HL-60/S4 treated with phorbol 12-myristate 13-acetate at 8.2 ng/mL for 4 days and 3 days (cell line): ENCODE data around the gene PDE11A.
"Not testable (repeated sequence)": the region's sequence is repeated elsewhere in the genome, so short reads cannot be mapped to it uniquely, and the experiment has no call there.

ENCODE experiments used
- in situ Hi-C: fragments of 300-500 bp; cut with MboI; formaldehyde crosslinking; loops from 2 replicates; pipeline ENCODE4 v1.15.0; 2022; ENCODE audit warnings: low sequenced_read_pairs

The PDE11A gene

DNA sequence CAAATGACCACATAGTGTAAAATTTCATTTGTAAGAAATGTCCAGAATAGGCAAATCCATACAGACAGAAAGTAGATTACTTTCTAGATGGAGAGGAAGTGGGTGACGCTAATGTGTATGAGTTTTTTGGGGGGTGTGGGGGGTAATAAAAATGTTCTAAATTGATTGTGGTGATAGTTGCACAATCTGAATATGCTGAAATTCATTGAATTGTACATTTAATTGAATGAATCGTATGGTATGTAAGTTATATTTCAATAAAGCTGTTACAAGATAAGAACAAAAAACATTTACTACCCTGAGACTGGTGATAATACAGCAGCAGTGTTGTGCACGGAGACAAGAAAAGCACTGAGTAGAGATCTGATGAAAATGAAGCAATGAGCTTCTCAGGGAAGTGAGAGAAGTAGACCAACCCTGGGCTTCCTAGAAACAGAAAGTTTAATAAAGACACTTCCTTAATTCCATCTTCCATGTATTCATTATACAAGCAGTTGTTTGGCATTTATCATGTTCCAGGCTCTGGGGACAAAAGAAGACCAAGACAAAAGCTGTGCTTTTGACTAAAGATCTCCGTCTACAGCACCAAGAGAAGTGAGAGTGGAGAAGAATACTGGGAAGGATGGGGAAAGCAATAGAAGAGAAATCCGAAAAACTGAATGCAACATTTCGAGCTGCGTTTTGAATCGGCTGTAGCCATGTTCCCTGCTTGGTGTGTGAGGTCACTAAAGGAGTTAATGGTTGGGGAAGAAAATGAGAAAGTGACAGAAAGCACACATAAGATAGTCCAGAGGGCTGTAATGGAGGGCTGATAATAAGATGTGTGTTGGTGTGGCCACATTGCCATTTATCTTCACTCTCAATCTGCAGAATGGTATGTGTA, 1.8 kb upstream of the PDE11A start:
- in situ Hi-C loops, result no loop called here

DNA sequence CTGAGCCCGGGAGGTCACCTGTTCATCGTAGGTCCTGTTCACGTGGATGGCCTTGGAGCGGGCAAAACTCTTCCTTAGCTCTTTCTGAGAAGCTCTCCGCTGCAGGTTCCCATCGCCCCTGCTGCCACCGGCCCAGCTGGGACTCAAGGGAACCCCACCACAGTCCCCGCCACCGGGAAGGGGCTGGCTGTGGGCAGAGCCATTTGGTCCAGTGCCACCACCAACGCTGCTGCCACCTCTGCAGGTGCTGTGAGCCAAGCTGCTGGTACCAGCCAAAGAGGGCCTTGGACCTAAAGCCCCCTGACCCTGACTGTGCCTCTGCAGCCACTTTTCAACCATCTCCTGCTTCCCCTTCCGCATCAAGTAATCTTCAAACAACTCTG, 586 bp downstream of the PDE11A start:
- in situ Hi-C loops, result no loop called here

DNA sequence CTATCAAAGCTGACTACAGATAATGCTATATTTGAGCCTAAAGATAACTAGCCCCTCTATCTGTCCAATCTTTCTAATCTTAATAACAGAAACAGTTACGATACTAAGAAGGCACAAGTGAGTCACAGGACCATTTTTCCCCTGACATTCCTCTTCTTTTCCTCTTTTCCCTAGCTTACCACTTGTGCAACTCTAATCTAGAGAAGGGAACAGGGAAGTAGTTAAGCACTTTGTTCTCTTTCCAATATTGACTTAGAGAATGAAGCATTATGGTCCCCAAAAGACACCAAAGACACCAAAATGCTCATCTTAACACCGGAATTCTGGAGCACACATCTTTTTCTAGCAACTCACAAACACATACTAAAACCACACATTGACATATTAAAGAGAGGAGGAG, 1.8 kb downstream of the PDE11A start:
- in situ Hi-C loops, result no loop called here

DNA sequence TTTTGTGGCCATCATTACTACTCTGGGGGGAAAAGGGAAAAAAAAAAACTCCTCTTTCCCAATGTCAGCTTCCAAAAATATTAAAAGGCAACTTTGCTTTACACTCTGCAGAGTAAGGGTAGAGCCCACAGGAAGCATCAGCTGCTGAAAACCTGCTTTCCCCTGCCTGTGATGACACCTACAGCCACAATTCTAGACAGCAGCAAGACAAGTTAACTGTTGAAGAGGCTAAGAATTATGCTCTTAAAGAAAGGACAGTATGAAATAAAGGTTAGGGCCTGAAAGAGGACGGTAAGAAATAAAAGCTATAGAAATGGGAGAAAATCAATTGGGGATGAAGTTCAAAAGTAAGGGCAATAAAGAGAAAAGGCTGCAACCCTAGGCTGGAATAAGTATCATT, 3.0 kb downstream of the PDE11A start:
- in situ Hi-C loops, result no loop called here

DNA sequence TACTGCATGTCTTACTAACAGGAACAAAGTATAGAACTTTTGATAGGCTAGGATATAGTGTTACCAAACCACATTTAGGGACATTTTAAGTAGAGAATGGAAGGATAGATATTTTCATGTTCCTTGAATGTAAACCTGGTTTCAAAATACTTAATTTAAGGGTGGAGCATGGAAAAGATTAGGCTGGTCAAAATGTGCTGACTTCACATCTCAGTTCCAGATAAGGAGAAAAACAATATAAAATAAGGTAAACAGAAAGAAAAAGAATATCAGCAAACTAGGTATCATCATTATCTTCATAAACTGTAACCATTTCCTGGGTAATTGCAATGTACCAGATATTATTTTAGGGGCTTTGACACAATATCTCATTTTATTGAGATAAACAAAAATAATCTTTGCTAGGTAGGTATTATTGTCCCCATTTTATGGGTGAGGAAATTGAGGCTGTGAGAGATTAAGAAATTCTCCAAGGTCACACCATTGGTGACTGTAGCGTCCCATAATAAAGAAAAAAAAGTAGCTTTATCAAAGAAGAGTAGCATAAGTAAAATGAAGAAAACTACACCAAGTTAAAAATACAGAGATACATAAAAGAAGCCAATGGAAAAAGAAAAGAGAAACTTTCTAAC, 3.6 kb downstream of the PDE11A start:
- in situ Hi-C loops, result no loop called here

DNA sequence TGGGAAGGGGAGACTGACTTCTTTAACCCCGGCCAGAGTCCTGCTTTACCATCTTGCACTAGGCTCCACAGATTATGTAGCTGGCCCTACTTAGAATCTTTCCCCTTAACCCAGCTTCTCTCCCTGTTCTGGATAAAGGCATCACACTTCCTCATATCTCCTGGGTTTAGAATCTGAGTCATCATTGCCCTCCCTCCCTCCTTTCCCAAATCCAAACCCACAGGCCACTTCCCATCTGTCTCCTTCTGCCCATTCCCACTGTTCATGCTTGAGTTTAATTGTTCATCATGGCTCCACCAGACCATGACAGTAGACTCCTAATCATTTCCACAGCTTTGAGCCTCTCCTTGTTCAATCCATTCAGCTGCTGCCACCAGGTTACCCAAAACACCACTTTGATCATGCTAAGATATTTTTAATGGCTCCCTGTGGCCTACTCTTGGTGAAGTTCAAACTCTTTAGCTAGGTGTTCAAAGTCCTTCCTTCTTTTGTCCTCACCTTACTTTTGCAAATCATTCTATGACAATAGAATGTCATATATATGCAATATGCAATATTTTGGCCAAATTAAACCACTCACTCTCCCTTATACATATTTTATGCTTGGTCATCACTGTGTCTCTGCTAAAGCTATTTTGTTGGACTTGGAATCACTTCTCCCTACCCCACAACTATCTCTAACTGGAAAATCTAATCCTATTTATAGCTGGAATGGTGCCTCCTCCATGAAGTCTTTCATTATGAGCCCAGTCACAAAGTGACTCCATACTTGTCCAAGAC, 5.5 kb downstream of the PDE11A start:
- in situ Hi-C loops, result no loop called here

DNA sequence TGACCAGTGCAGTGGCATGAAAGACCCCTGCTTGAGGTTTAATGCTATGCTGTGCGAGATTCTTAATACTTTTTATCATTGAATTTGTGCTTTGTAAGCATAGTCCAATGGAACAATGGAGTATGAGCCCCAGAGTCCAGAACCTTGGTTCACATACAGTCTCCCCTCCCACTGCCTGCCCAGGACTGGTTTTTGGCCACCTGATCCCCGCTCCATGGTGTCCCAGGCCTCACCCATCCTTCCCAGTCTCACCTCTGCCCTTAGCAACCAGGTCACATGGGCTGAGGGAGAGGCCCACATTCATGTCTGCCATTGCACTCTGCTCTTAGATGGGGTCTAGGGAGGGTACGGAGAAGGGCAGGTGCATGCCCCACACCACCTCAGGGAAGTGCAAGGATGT, 6.3 kb downstream of the PDE11A start:
- in situ Hi-C loops, result no loop called here

DNA sequence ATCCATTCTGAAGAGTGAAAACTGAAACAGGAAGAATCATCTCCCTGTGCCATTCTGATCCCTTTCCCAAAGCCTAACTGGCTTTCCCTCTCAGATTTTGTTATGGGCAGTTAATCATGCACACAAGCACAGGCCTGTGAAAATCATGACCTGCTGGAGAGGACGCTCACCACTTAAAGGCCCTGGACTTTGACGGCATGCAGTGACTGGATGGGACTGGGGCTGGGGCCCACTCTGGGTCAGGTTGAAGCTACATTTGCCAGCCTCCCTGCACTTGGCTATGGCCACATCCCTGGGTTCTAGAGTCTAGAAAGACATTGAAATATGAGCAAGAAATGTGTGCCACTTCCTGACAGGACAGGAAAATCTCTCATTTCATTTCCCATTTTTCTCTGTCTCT, 12.9 kb downstream of the PDE11A start:
- in situ Hi-C loops, result no loop called here

DNA sequence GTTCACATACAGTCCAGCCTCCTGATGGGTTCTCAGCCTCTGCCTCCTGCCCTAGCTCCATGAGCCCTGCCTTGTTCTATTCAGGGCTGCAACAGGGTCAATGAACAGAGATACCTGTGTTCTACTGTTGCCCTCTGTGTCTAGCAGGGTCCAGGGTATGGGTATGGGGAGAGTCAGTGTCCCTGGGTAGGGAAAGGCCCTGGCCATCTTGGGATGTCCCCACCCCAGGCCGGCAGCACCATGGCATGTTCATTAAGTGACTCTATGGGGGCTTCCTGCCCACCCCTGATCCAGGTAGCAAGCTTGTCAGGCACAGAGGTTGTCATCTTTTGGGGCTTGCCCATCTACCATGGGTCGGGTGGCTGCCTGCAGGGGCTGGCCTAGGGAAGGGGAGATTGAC, 13.5 kb downstream of the PDE11A start:
- in situ Hi-C loops, result no loop called here

DNA sequence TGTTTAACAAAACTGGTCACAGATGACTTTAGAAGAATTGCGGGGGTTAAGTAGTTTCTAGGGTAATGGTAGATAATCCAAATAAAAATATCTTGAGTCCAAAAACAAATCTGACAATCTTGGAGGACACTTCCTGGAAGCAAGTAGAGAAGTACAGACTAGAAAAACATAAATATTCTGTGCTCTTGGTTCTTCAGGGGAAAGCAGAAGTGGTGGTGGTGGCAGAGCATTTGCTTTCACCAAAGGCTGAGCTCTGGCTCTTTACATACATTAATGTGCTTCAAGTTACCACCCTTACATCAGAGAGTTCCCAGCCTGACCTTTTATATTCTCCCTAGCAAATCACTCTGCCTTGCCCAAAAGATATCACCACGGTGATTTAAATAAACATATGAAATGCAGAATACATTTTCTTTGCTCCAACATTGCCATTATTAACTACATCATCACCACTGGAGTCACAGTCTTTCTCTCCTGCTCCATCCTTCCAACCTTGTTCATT, 15.3 kb downstream of the PDE11A start:
- in situ Hi-C loops, result no loop called here

DNA sequence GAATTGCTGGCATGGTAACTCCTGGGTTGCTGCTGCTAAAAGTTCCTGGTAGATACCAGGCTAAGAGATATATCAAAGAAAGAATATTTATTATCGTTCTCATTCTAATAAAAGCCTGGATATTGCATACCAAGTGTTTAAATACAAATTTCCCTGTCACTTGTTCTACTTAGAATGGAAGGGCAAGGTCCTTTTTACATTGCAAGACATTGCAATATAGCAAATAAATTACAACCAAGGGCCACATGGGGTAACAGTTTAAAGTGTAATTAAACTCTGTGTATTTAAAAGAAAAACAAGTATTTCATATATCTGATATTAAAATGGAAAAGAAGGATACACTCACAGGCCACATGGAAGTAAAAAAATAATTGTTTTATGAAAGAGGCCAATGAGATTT, 16.2 kb downstream of the PDE11A start:
- in situ Hi-C loops, result no loop called here

DNA sequence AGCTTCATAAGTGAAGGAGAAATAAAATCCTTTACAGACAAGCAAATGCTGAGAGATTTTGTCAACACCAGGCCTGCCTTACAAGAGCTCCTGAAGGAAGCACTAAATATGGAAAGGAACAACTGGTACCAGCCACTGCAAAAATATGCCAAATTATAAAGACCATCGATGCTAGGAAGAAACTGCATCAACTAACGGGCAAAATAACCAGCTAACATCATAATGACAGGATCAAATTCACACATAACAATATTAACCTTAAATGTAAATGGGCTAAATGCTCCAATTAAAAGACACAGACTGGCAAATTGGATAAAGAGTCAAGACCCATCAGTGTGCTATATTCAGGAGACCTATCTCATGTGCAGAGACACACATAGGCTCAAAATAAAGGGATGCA, 21.3 kb downstream of the PDE11A start:
- in situ Hi-C loops, result not testable (repeated sequence)

DNA sequence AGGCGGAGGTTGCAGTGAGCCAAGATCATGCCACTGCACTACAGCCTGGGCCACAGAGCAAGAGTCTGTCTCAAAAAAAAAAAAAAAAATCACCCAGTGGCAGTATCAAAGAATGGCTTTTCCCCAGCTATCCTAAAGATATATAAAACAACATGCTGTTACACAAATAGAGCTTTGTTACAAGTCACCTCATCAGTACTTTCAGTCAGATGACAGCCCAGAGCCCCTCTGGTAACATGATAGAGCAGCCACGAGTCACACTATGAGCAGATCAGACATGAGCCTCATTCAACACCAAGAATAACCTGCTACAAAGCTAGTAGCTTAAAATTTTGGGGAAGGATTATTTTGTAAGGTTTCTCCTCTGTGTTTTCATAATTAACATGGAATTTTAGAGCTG, 25.2 kb downstream of the PDE11A start:
- in situ Hi-C loops, result no loop called here

DNA sequence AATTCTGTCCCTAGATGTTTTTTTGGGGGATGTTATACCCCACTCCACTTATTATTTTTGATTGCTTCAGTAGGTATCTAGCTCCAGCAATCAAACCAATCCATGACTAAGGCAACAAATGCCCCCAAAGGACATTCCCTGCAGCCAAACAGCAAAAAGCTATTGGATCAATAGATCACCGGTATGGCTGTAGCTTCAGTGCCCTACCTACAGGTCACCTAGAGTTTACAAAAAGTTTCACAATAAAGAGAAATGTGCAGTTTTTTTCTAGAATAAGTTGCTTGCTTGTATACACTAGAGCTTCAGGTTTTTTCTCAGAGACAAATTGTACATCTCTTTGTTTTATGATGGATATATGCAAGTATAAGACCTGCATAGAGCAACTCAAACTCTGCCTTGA, 27.7 kb downstream of the PDE11A start:
- in situ Hi-C loops, result no loop called here

DNA sequence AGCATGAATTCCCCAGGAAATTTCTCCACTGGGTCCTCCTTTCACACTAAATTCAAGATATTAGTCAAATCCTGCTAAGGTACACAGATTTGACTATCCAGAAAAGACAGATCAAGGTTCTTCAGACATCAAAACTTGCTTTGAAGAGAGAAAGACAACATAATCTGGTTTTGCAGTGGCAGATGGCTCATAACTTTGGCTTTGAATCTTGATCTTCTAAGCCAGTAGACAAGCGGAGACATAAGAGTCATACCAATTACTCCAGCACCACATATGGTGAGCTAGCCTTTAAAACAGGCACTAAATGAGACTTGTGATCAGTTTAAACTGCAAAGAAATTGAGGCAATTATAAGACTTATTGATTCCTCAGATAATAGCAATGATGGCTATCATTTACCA, 29.3 kb downstream of the PDE11A start:
- in situ Hi-C loops, result no loop called here

DNA sequence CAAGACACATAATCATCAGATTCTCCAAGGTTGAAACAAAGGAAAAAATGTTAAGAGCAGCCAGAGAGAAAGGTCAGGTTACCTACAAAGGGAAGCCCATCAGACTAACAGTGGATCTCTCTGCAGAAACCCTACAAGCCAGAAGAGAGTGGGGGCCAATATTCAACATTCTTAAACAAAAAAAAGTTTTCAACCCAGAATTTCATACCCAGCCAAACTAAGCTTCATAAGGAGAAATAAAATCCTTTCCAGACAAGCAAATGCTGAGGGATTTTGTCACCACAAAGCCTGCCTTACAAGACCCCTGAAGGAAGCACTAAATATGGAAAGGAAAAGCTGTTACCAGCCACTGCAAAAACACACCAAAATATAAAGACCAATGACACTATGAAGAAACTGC, 39.0 kb downstream of the PDE11A start:
- in situ Hi-C loops, result not testable (repeated sequence)

DNA sequence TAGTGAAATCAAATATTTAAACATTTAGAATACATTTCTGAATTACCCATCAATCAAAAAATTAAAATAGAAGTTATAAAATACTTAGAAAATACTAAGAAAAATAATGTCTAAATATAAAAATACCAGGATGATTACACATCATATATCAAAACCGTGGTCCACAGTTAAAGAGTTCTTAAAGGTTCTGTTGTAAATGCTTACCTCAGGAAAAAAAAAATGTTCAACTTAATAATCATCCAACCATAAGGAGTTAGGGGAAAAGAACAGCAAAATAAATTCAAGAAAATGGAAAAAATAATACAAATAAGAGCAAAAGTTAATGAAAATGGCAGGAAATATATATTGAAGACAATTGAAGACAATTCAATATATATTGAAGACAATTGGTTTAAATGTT, 43.2 kb downstream of the PDE11A start:
- in situ Hi-C loops, result no loop called here

DNA sequence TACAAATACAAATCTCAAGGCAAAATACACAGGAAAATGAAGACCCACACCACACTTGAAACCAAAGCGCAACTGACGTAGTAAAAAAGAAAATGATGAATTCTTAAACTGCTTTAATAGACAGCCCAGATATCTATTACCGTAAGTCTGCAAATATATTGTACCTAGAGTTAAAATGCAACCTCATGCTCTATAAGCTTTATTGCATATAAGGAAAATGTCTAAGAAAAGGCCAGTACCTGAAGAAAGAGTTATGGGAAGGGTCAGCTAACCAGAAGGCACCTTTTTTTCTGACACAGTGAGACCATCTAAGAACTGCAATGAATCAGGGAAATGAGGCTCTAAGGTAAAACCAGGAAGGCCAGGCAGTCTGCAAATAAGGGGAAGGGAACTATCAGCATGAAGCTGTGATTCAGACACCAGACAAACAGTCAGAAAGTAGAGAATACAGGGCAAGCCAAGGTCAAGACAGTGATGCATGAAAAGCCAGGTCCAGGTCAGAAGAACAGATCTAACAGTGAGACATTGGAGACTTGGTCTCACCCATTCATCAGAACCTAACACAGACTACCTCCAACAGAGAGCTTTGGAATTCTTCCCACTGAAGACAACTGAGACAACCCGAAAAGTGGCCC, 46.9 kb downstream of the PDE11A start:
- in situ Hi-C loops, result no loop called here

DNA sequence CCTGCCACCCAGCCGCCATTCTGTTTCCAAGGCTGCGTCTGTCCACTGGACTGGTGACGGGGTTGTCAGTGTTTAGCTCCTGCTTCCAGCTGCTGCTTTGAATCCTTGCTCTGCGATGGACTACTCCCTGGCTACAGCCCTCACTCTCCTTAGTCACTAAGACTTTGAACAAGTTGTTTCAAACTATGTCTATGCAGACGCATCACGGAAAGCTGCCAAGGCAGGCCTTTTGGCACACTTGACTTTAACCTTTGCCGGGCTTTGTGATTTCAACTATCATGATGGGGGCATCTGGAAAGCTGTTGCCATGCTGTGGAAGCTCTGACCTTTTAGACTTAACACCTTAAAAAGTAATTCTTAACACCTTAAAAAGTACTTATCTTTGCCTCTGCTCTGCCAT, 54.4 kb downstream of the PDE11A start:
- in situ Hi-C loops, result no loop called here

DNA sequence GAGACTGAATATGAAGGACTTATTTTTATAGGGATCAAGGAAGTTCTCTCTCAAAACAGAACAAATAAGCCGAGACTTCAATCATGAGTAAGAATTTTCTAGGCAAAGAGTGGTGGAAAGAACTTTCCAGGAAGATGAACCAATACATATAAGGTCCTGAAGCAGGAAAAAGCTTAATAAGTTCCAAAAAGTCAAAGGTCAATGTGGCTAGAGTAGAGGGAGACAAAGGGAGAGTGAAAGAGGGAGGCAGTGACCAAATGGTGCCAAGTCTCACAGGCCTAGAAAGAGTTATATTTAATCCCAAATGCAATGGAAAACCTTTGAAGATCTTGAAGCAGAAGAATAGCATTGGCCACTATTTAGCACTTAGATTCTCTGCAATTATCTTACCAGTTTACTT, 56.0 kb downstream of the PDE11A start:
- in situ Hi-C loops, result no loop called here

DNA sequence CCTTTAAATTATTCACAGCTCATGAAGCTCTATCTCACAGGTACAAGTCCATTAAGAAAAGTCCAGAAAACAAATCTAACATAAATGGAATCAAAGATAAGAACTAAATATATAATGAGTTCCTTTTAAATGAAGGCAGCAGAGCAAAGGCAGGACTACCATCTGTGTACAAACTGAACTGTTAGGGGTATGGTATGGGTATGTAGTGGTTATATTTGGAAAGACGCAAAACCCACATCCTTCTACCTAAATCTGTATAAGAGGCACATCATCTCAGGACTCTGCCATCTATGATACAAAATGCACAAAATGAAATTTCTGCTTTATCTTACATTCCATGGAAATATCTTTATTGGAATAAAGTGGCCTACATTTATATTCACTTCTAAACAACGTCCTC, 59.9 kb downstream of the PDE11A start:
- in situ Hi-C loops, result no loop called here
